ENCODE data around the gene TMEM187. TPM values are rescaled to one million over a fixed set of nuclear protein-coding genes. Genes with fewer than 3 reads are reported as not detected.
A peak's percentile ranks its signal among the peaks of the same experiment; 100 is the strongest.

The TMEM187 gene
- polyA plus RNA-seq, 2 of the 4 experiments (the other 2 are of a cell fraction): 7.8 to 10.6 TPM

DNA sequence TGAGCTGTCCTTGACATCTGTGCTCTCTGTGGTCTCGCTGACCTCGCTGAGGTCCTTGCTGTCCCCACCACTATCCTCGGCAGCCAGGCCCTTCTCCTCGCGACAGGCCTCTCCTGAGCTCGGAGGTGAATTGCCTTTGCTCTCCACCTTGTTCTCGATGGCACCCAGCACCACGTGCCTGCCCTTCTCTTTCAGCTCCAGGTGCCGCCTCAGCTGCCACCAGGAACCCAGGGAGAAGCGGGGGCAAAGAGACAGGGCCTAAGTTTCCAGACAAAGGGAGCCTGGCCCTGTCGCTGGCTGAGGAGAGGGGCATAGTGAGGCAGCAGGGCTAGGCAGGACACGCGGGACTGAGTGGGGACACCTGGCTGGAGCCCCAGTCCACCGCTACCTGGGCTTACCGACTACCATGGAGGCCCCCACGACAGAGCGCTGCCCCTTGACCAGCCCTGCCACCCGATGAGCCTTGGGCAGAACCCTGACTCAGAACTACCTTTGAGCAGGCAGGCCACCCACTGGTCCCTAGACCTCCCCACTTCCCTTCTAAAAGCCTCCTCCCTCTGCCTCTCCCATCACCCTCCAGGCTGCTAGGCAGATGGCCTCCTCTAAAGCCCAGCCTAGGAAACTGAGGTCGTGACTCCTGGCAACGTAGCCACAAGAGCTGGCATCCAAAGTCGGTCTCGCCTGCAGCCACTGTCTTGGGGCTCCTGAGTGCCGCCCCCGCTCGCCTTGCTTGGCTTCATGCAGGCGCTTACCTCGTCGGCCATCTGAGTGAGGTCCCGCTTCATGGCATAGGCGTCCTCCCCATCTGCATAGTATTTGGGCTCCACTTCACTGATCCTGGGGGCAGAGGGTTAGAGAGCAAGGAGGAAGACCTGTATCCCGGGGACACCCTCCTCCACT is 42.3 kb upstream of the TMEM187 start:
- no peaks in the 10 kb centered on the region for H3K9me3 ChIP-seq
- FAIRE-seq (no peak), DNase-seq (ENCODE audit: low read depth in 1 of 2, low spot score in 1 of 2) (no peak), ATAC-seq (no peak)
- H3K4me1 ChIP-seq: peaks cover 23% of the 10 kb centered on the region
- POLR2A ChIA-PET: interaction anchor here (1.0 kb wide), 1 partner anchor 10 kb away, joined by 3 read pairs; no protein-coding TSS in a partner anchor
- H3K4me2 ChIP-seq: no peak overlapping the region
- CTCF ChIA-PET: interaction anchor here (1.4 to 25.1 kb wide), 2 partner anchors 15 to 166 kb away, joined by 8 to 363 read pairs; partner anchors contain the start of genes PLXNB3 and RENBP
- WGBS (ENCODE audit: missing lambda C conversion rate): 92% methylated on average over 22 of the region's 31 CpGs
- no peak overlapping the region for H3K27ac ChIP-seq
- H3K4me3 ChIP-seq: no peak overlapping the region
- no peak for TF ChIP-seq CEBPB (IDR thresholded peaks at IDR 0.05)
- TF ChIP-seq, protein P1, sequence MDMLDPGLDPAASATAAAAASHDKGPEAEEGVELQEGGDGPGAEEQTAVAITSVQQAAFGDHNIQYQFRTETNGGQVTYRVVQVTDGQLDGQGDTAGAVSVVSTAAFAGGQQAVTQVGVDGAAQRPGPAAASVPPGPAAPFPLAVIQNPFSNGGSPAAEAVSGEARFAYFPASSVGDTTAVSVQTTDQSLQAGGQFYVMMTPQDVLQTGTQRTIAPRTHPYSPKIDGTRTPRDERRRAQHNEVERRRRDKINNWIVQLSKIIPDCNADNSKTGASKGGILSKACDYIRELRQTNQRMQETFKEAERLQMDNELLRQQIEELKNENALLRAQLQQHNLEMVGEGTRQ (IDR thresholded peaks at IDR 0.05): no peak

DNA sequence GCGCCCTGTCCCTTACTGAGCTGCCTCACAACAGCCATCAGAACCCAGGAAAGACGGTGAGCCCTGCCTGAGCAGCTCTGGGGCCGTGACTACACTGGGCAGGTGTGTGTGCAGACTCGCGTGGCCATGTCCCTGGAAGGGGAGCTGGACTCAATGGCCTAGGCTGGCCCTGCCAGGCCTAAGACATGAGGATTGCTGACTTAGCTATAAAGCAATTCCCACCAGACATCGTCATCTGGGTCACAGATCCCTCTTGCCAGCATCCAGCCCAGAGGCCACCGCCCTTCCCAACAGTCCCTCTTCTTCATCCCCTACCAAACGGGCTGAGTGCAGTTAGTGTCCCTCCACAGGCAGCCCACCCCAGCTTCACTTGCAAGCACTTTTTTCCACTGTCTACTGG is 41.4 kb upstream of the TMEM187 start:
- H3K9me3 ChIP-seq: no peaks in the 10 kb centered on the region
- WGBS (ENCODE audit: missing lambda C conversion rate): 93% methylated on average over 4 of the region's 8 CpGs
- FAIRE-seq: no peak
- no peak for ATAC-seq
- no peak overlapping the region for H3K4me2 ChIP-seq
- TF ChIP-seq POLR2AphosphoS2 (conservative IDR thresholded peaks at IDR 0.05; ENCODE audit: low read length) (no peak), MAFK (IDR thresholded peaks at IDR 0.05; ENCODE audit: partially characterized antibody) (peak; percentile 77)
- ChIA-PET CTCF (interaction anchor here (0.6 to 25.1 kb wide), 3 partner anchors 8 to 105 kb away, joined by 3 to 363 read pairs (median 26); partner anchors contain the start of gene RENBP), POLR2A (no interaction called here)
- H3K4me3 ChIP-seq: no peak overlapping the region
- DNase-seq (ENCODE audit: low read depth in 1 of 2, low spot score in 1 of 2): no peak
- peaks cover 23% of the 10 kb centered on the region for H3K4me1 ChIP-seq
- H3K27ac ChIP-seq: no peak overlapping the region

DNA sequence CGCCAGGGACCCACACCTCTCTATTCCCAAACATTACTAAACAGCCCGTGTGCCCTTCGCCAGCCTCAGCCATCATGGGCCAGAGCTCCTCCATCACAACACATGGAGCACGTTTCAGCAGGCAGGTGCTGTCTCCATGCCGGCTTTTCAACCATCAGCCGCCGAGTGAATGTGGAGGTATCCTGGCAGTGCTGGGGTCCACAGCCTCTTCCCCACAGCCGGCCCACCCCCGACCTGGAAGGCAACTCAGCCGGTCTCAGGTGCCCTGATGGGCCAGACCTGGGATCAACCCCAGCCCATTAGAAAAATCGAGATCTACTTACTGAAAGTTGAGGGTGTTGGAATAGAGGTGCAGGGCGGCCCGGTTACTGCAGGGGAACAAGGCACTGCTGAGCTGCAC is 40.8 kb upstream of the TMEM187 start:
- Histone ChIP-seq H3K4me1 (peaks cover 22% of the 10 kb centered on the region), H3K9me3 (no peaks in the 10 kb centered on the region), H3K4me2 (no peak overlapping the region), H3K4me3 (no peak overlapping the region), H3K27ac (no peak overlapping the region)
- 92% methylated on average over 10 of the region's 13 CpGs for WGBS (ENCODE audit: missing lambda C conversion rate)
- FAIRE-seq (no peak), DNase-seq (ENCODE audit: low read depth in 1 of 2, low spot score in 1 of 2) (no peak), ATAC-seq (no peak)
- ChIA-PET POLR2A (no interaction called here), CTCF (interaction anchor here (4.5 to 25.1 kb wide), 2 partner anchors 9 to 14 kb away, joined by 26 to 363 read pairs; partner anchors contain the start of gene RENBP)
- TF ChIP-seq HOXB13 (CRISPR knock-in tag; IDR thresholded peaks at IDR 0.05; ENCODE audit: low read depth) (no peak), JUN (IDR thresholded peaks at IDR 0.05) (no peak), HDAC2 (IDR thresholded peaks at IDR 0.05) (no peak), NFE2L2 (conservative IDR thresholded peaks at IDR 0.05; ENCODE audit: low read length) (no peak), POLR2AphosphoS2 (conservative IDR thresholded peaks at IDR 0.05; ENCODE audit: low read length) (no peak), MYC (IDR thresholded peaks at IDR 0.05; ENCODE audit: borderline replicate concordance, low read length) (no peak), SMC3 (IDR thresholded peaks at IDR 0.05) (no peak), NPAS2 (CRISPR knock-in tag; IDR thresholded peaks at IDR 0.05; ENCODE audit: borderline replicate concordance) (no peak), PHF8 (IDR thresholded peaks at IDR 0.05; ENCODE audit: borderline replicate concordance, low read depth) (no peak), ZSCAN20 (CRISPR knock-in tag; IDR thresholded peaks at IDR 0.05) (no peak), CEBPB (IDR thresholded peaks at IDR 0.05) (no peak), CHD4 (IDR thresholded peaks at IDR 0.05; ENCODE audit: borderline replicate concordance) (no peak), RCOR1 (IDR thresholded peaks at IDR 0.05; ENCODE audit: low read depth, low read length) (no peak), RNF2 (IDR thresholded peaks at IDR 0.05; ENCODE audit: borderline replicate concordance, low read depth) (no peak)
- TF ChIP-seq, protein P2, sequence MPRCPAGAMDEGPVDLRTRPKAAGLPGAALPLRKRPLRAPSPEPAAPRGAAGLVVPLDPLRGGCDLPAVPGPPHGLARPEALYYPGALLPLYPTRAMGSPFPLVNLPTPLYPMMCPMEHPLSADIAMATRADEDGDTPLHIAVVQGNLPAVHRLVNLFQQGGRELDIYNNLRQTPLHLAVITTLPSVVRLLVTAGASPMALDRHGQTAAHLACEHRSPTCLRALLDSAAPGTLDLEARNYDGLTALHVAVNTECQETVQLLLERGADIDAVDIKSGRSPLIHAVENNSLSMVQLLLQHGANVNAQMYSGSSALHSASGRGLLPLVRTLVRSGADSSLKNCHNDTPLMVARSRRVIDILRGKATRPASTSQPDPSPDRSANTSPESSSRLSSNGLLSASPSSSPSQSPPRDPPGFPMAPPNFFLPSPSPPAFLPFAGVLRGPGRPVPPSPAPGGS (IDR thresholded peaks at IDR 0.05): no peak
- TF ChIP-seq, protein P3, sequence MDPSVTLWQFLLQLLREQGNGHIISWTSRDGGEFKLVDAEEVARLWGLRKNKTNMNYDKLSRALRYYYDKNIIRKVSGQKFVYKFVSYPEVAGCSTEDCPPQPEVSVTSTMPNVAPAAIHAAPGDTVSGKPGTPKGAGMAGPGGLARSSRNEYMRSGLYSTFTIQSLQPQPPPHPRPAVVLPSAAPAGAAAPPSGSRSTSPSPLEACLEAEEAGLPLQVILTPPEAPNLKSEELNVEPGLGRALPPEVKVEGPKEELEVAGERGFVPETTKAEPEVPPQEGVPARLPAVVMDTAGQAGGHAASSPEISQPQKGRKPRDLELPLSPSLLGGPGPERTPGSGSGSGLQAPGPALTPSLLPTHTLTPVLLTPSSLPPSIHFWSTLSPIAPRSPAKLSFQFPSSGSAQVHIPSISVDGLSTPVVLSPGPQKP (IDR thresholded peaks at IDR 0.05; ENCODE audit: low read depth, low read length): no peak
- TF ChIP-seq, protein P4, sequence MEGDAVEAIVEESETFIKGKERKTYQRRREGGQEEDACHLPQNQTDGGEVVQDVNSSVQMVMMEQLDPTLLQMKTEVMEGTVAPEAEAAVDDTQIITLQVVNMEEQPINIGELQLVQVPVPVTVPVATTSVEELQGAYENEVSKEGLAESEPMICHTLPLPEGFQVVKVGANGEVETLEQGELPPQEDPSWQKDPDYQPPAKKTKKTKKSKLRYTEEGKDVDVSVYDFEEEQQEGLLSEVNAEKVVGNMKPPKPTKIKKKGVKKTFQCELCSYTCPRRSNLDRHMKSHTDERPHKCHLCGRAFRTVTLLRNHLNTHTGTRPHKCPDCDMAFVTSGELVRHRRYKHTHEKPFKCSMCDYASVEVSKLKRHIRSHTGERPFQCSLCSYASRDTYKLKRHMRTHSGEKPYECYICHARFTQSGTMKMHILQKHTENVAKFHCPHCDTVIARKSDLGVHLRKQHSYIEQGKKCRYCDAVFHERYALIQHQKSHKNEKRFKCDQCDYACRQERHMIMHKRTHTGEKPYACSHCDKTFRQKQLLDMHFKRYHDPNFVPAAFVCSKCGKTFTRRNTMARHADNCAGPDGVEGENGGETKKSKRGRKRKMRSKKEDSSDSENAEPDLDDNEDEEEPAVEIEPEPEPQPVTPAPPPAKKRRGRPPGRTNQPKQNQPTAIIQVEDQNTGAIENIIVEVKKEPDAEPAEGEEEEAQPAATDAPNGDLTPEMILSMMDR (IDR thresholded peaks at IDR 0.05): no peak
- TF ChIP-seq, protein P5, sequence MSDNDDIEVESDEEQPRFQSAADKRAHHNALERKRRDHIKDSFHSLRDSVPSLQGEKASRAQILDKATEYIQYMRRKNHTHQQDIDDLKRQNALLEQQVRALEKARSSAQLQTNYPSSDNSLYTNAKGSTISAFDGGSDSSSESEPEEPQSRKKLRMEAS (IDR thresholded peaks at IDR 0.05): no peak

Measured in A549 (cell line).